GM12891 (cell line): ENCODE measurements around the gene B4GALT5.
A peak's percentile ranks its signal among the peaks of the same experiment; 100 is the strongest.

Experiments used
- DNase-seq: peaks from one replicate; pipeline ENCODE4 v3.0.0; 2011; ENCODE audit warnings: low spot score; ENCODE audit not compliant: insufficient read length
- FAIRE-seq: peaks from 2 replicates; lab custom pipeline; 2011; peaks lifted over from hg19 to GRCh38; lab: Jason Lieb, UNC
- PAX5 ChIP-seq: IDR thresholded peaks from 2 replicates; pipeline ENCODE4 v1.6.1; 2011; ENCODE audit warnings: low read length, moderate library complexity, mild to moderate bottlenecking; ENCODE audit not compliant: insufficient read depth, severe bottlenecking
- POLR2A ChIP-seq: IDR thresholded peaks from 2 replicates; pipeline ENCODE4 v1.6.1; 2011; ENCODE audit warnings: low read depth, low read length, control low read depth
- POLR2AphosphoS5 ChIP-seq: IDR thresholded peaks from 2 replicates; pipeline ENCODE4 v1.6.1; 2011; ENCODE audit warnings: low read depth, low read length, control low read depth
- POU2F2 ChIP-seq: IDR thresholded peaks from 2 replicates; pipeline ENCODE4 v1.6.1; 2011; ENCODE audit warnings: low read depth, mild to moderate bottlenecking, control low read depth, low read length, moderate library complexity
- SPI1 ChIP-seq: IDR thresholded peaks from 2 replicates; pipeline ENCODE4 v1.6.1; 2011; ENCODE audit warnings: low read depth, low read length, control low read depth
- TAF1 ChIP-seq: IDR thresholded peaks from 2 replicates; pipeline ENCODE4 v1.6.1; 2011; ENCODE audit warnings: low read depth, low read length, control low read depth

B4GALT5 gene

GRCh38 chr20:49641683-49642656 lies 71.7 kb downstream of the B4GALT5 start:
- FAIRE-seq, result no peak
- no peak for TF ChIP-seq SPI1
- no peak for TF ChIP-seq POLR2AphosphoS5
- TF ChIP-seq POLR2A, result no peak
- TF ChIP-seq TAF1, result no peak
- no peak for TF ChIP-seq PAX5
- no peak for TF ChIP-seq POU2F2
- no peak for DNase-seq

- DNase-seq, result no peak
- FAIRE-seq, result no peak
- no peak for TF ChIP-seq POLR2AphosphoS5
- no peak for TF ChIP-seq SPI1
- no peak for TF ChIP-seq POU2F2
- no peak for TF ChIP-seq PAX5
- TF ChIP-seq POLR2A, result no peak
- TF ChIP-seq TAF1, result no peak
Measured at GRCh38 chr20:49637046-49637637, 76.5 kb downstream of the B4GALT5 start.

GRCh38 chr20:49636447-49636846 lies 77.2 kb downstream of the B4GALT5 start:
- FAIRE-seq (no peak), DNase-seq (no peak)
- TF ChIP-seq SPI1 (peak; percentile 16; the same call in 1 of the 2 replicates), TAF1 (no peak)

- FAIRE-seq (no peak), DNase-seq (no peak)
- TF ChIP-seq SPI1 (no peak), TAF1 (no peak), POLR2AphosphoS5 (no peak), POLR2A (no peak), POU2F2 (no peak), PAX5 (no peak)
Measured at GRCh38 chr20:49635866-49636265, 77.8 kb downstream of the B4GALT5 start.

GRCh38 chr20:49635166-49635565 lies 78.5 kb downstream of the B4GALT5 start:
- TF ChIP-seq SPI1 (no peak), POU2F2 (no peak), POLR2A (no peak), POLR2AphosphoS5 (no peak), PAX5 (no peak), TAF1 (no peak)
- no peak for DNase-seq
- no peak for FAIRE-seq

GRCh38 chr20:49634116-49634515 lies 79.6 kb downstream of the B4GALT5 start:
- FAIRE-seq (no peak), DNase-seq (no peak)
- TF ChIP-seq POLR2A (no peak), TAF1 (no peak), SPI1 (no peak), POLR2AphosphoS5 (no peak), PAX5 (no peak), POU2F2 (no peak)

- FAIRE-seq (no peak), DNase-seq (no peak)
- TF ChIP-seq PAX5 (no peak), POLR2AphosphoS5 (no peak), SPI1 (no peak), POU2F2 (no peak), TAF1 (no peak), POLR2A (no peak)
Measured at GRCh38 chr20:49633643-49634042, 80.0 kb downstream of the B4GALT5 start.

GRCh38 chr20:49633023-49633422 lies 80.7 kb downstream of the B4GALT5 start:
- TF ChIP-seq SPI1, result no peak
- TF ChIP-seq POLR2A, result no peak
- no peak for TF ChIP-seq POU2F2
- TF ChIP-seq TAF1, result no peak
- TF ChIP-seq PAX5, result no peak
- TF ChIP-seq POLR2AphosphoS5, result no peak
- no peak for FAIRE-seq
- no peak for DNase-seq

- TF ChIP-seq PAX5 (no peak), SPI1 (no peak), POLR2AphosphoS5 (no peak), TAF1 (no peak), POLR2A (no peak), POU2F2 (no peak)
- DNase-seq (no peak), FAIRE-seq (no peak)
Measured at GRCh38 chr20:49631856-49632418, 81.7 kb downstream of the B4GALT5 start.
